GM23338 (cell line): ENCODE data around the gene KRTAP5-4. TPM values are rescaled to one million over a fixed set of nuclear protein-coding genes. Genes with fewer than 3 reads are reported as not detected.

Experiments
- ATAC-seq: fragments of 200-7000 bp; cut with Tn5 transposase; 3 replicates; pipeline ENCODE4 v1.9.1; 2020
- DNase-seq: peaks from one replicate; pipeline ENCODE4 v3.0.0-alpha.2; 2015; ENCODE audit warnings: low spot score
- H2AFZ ChIP-seq: fragments of 200-600 bp; sonication (generic); 2 replicates; pipeline ENCODE4 v1.8.0; 2016; ENCODE audit warnings: antibody characterized with exemption, mild to moderate bottlenecking, moderate library complexity
- H3F3A ChIP-seq: fragments of 200-600 bp; sonication (generic); replicated peaks from 2 replicates; pipeline ENCODE4 v1.8.0; 2017; ENCODE audit warnings: antibody characterized with exemption, mixed run types, low read depth
- H3K27ac ChIP-seq: fragments of 200-600 bp; sonication (generic); 2 replicates; pipeline ENCODE4 v1.6.1; 2016; ENCODE audit warnings: low read depth
- H3K27me3 ChIP-seq: fragments of 200-600 bp; sonication (generic); 2 replicates; pipeline ENCODE4 v1.8.0; 2016; ENCODE audit warnings: mild to moderate bottlenecking, mixed run types, moderate library complexity; ENCODE audit not compliant: insufficient read depth
- H3K36me3 ChIP-seq: fragments of 200-600 bp; sonication (generic); 2 replicates; pipeline ENCODE4 v1.8.0; 2016; ENCODE audit warnings: mild to moderate bottlenecking; ENCODE audit not compliant: insufficient read depth
- H3K4me1 ChIP-seq: fragments of 200-600 bp; sonication (generic); 2 replicates; pipeline ENCODE4 v1.8.0; 2016; ENCODE audit warnings: mild to moderate bottlenecking, moderate library complexity; ENCODE audit not compliant: insufficient read depth
- H3K4me2 ChIP-seq: fragments of 200-600 bp; sonication (generic); 2 replicates; pipeline ENCODE4 v1.7.1; 2017; ENCODE audit warnings: mixed run types
- H3K4me3 ChIP-seq: fragments of 200-600 bp; sonication (generic); 2 replicates; pipeline ENCODE4 v1.6.1; 2016; ENCODE audit warnings: mixed run types
- H3K79me2 ChIP-seq: fragments of 200-600 bp; sonication (generic); replicated peaks from 2 replicates; pipeline ENCODE4 v1.8.0; 2017; ENCODE audit warnings: mild to moderate bottlenecking; ENCODE audit not compliant: insufficient read depth
- H3K9me2 ChIP-seq: fragments of 200-600 bp; sonication (generic); 2 replicates; pipeline ENCODE4 v1.8.0; 2017; ENCODE audit not compliant: insufficient read depth
- H4K20me1 ChIP-seq: fragments of 200-600 bp; sonication (generic); replicated peaks from 2 replicates; pipeline ENCODE4 v1.8.0; 2017; ENCODE audit warnings: mild to moderate bottlenecking; ENCODE audit not compliant: insufficient read depth
- H3K27ac Mint-ChIP-seq: 2 replicates; pipeline ENCODE4 v1.8.0; 2020; ENCODE audit warnings: inconsistent platforms, mild to moderate bottlenecking, moderate library complexity, mixed read lengths
- H3K27me3 Mint-ChIP-seq: 3 replicates; pipeline ENCODE4 v1.8.0; 2022; ENCODE audit warnings: low read depth, mild to moderate bottlenecking, moderate library complexity, mixed read lengths, inconsistent platforms; ENCODE audit not compliant: insufficient read depth, poor library complexity
- H3K36me3 Mint-ChIP-seq: 3 replicates; pipeline ENCODE4 v1.8.0; 2021; ENCODE audit warnings: low read depth, mild to moderate bottlenecking, inconsistent platforms, moderate library complexity, mixed read lengths
- H3K4me1 Mint-ChIP-seq: 3 replicates; pipeline ENCODE4 v1.8.0; 2020; ENCODE audit warnings: mild to moderate bottlenecking, inconsistent platforms, mixed read lengths
- H3K4me3 Mint-ChIP-seq: 3 replicates; pipeline ENCODE4 v1.8.0; 2021; ENCODE audit warnings: moderate library complexity, mild to moderate bottlenecking, inconsistent platforms, mixed read lengths
- H3K9me3 Mint-ChIP-seq: 3 replicates; pipeline ENCODE4 v1.8.0; 2020; ENCODE audit warnings: moderate library complexity, mild to moderate bottlenecking, inconsistent platforms, mixed read lengths
- EZH2 ChIP-seq: fragments of 200-600 bp; sonication (generic); IDR thresholded peaks from one replicate; pipeline ENCODE4 v1.8.0; 2017; ENCODE audit warnings: antibody characterized with exemption, mild to moderate bottlenecking, low read depth; ENCODE audit not compliant: unreplicated experiment
- NANOG ChIP-seq: IDR thresholded peaks from 2 replicates; pipeline ENCODE4 v1.6.1; 2016; ENCODE audit warnings: antibody characterized with exemption, borderline replicate concordance
- POLR2AphosphoS5 ChIP-seq: IDR thresholded peaks from 2 replicates; pipeline ENCODE4 v1.6.1; 2016; ENCODE audit warnings: antibody characterized with exemption, low read depth
- STAT1 ChIP-seq: IDR thresholded peaks from one replicate; pipeline ENCODE4 v1.6.1; 2016; ENCODE audit warnings: antibody characterized with exemption; ENCODE audit not compliant: unreplicated experiment
- ZNF114 ChIP-seq: fragments of 250-450 bp; sonication (Bioruptor Pico); IDR thresholded peaks from 2 replicates; pipeline ENCODE4 v1.5.0; 2020; ENCODE audit warnings: mild to moderate bottlenecking, moderate library complexity
- ZNF331 ChIP-seq: fragments of 250-450 bp; sonication (Bioruptor Pico); IDR thresholded peaks from 2 replicates; pipeline ENCODE4 v1.5.0; 2020; ENCODE audit warnings: low read depth, mild to moderate bottlenecking, moderate library complexity
- polyA plus RNA-seq: library from polyadenylated mRNA; unstranded; fragments of >200 nt; fragmentation: Nextera tagmentation; extraction: Ambion mirVana; gene quantifications from 2 replicates; pipeline ENCODE4 v1.2.1, GENCODE V29; 2016
- total RNA-seq: library from RNA; depleted of rRNA; stranded (reverse); fragments of >200 nt; shearing (Covaris generic); gene quantifications from 2 replicates; pipeline ENCODE4 v1.2.3, GENCODE V29; 2014
- TF ChIP-seq, protein P1 (sequence below): fragments of 250-450 bp; sonication (Bioruptor Pico); IDR thresholded peaks from 2 replicates; pipeline ENCODE4 v1.5.0; 2020; ENCODE audit warnings: mild to moderate bottlenecking, moderate library complexity
- TF ChIP-seq, protein P2 (sequence below): IDR thresholded peaks from 2 replicates; pipeline ENCODE4 v1.6.1; 2016; ENCODE audit warnings: antibody characterized with exemption

KRTAP5-4 gene
- total and polyA plus RNA-seq, 2 experiments from 2014 or later, result not detected

- H3K4me2 ChIP-seq, result no peak overlapping the region
- H3K27me3 ChIP-seq, result no peaks in the 10 kb centered on the region
- no peaks in the 10 kb centered on the region for H3K36me3 Mint-ChIP-seq
- TF ChIP-seq ZNF114, result no peak
- TF ChIP-seq ZNF331 (CRISPR knock-in tag), result no peak
- TF ChIP-seq, protein P1, sequence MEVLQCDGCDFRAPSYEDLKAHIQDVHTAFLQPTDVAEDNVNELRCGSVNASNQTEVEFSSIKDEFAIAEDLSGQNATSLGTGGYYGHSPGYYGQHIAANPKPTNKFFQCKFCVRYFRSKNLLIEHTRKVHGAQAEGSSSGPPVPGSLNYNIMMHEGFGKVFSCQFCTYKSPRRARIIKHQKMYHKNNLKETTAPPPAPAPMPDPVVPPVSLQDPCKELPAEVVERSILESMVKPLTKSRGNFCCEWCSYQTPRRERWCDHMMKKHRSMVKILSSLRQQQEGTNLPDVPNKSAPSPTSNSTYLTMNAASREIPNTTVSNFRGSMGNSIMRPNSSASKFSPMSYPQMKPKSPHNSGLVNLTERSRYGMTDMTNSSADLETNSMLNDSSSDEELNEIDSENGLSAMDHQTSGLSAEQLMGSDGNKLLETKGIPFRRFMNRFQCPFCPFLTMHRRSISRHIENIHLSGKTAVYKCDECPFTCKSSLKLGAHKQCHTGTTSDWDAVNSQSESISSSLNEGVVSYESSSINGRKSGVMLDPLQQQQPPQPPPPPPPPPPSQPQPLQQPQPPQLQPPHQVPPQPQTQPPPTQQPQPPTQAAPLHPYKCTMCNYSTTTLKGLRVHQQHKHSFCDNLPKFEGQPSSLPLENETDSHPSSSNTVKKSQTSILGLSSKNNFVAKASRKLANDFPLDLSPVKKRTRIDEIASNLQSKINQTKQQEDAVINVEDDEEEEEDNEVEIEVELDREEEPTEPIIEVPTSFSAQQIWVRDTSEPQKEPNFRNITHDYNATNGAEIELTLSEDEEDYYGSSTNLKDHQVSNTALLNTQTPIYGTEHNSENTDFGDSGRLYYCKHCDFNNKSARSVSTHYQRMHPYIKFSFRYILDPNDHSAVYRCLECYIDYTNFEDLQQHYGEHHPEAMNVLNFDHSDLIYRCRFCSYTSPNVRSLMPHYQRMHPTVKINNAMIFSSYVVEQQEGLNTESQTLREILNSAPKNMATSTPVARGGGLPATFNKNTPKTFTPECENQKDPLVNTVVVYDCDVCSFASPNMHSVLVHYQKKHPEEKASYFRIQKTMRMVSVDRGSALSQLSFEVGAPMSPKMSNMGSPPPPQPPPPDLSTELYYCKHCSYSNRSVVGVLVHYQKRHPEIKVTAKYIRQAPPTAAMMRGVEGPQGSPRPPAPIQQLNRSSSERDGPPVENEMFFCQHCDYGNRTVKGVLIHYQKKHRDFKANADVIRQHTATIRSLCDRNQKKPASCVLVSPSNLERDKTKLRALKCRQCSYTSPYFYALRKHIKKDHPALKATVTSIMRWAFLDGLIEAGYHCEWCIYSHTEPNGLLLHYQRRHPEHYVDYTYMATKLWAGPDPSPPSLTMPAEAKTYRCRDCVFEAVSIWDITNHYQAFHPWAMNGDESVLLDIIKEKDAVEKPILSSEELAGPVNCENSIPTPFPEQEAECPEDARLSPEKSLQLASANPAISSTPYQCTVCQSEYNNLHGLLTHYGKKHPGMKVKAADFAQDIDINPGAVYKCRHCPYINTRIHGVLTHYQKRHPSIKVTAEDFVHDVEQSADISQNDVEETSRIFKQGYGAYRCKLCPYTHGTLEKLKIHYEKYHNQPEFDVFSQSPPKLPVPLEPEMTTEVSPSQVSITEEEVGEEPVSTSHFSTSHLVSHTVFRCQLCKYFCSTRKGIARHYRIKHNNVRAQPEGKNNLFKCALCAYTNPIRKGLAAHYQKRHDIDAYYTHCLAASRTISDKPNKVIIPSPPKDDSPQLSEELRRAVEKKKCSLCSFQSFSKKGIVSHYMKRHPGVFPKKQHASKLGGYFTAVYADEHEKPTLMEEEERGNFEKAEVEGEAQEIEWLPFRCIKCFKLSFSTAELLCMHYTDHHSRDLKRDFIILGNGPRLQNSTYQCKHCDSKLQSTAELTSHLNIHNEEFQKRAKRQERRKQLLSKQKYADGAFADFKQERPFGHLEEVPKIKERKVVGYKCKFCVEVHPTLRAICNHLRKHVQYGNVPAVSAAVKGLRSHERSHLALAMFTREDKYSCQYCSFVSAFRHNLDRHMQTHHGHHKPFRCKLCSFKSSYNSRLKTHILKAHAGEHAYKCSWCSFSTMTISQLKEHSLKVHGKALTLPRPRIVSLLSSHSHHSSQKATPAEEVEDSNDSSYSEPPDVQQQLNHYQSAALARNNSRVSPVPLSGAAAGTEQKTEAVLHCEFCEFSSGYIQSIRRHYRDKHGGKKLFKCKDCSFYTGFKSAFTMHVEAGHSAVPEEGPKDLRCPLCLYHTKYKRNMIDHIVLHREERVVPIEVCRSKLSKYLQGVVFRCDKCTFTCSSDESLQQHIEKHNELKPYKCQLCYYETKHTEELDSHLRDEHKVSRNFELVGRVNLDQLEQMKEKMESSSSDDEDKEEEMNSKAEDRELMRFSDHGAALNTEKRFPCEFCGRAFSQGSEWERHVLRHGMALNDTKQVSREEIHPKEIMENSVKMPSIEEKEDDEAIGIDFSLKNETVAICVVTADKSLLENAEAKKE (CRISPR knock-in tag), result no peak
- TF ChIP-seq EZH2, result no peak
- TF ChIP-seq, protein P2, sequence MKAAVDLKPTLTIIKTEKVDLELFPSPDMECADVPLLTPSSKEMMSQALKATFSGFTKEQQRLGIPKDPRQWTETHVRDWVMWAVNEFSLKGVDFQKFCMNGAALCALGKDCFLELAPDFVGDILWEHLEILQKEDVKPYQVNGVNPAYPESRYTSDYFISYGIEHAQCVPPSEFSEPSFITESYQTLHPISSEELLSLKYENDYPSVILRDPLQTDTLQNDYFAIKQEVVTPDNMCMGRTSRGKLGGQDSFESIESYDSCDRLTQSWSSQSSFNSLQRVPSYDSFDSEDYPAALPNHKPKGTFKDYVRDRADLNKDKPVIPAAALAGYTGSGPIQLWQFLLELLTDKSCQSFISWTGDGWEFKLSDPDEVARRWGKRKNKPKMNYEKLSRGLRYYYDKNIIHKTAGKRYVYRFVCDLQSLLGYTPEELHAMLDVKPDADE, result no peak
- no peak for TF ChIP-seq NANOG
- TF ChIP-seq STAT1, result no peak
- TF ChIP-seq POLR2AphosphoS5, result no peak
- no peaks in the 10 kb centered on the region for H3K9me2 ChIP-seq
- no peak overlapping the region for H3K27ac Mint-ChIP-seq
- peaks cover 5% of the 10 kb centered on the region for H3K4me1 Mint-ChIP-seq
- no peak overlapping the region for H3K4me3 Mint-ChIP-seq
- no peak for ATAC-seq
- 0 out of 2 replicates have a peak, but pooled peaks cover 3% of the 10 kb centered on the region for H3K4me1 ChIP-seq
- no peaks in the 10 kb centered on the region for H3K9me3 Mint-ChIP-seq
- H3K79me2 ChIP-seq, result no peaks in the 10 kb centered on the region
- DNase-seq, result no peak
- no peak overlapping the region for H3K27ac ChIP-seq
- H3F3A ChIP-seq, result no peaks in the 10 kb centered on the region
- no peak overlapping the region for H3K4me3 ChIP-seq
- no peak overlapping the region for H2AFZ ChIP-seq
- H4K20me1 ChIP-seq, result no peaks in the 10 kb centered on the region
- H3K36me3 ChIP-seq, result no peaks in the 10 kb centered on the region
- H3K27me3 Mint-ChIP-seq, result peaks cover 15% of the 10 kb centered on the region
Measured at GRCh38 chr11:1636291-1636950, 14.5 kb upstream of the KRTAP5-4 start.
